Measurements from ENCODE around the gene HERC4. TPM values are rescaled to one million over a fixed set of nuclear protein-coding genes. Genes with fewer than 3 reads are reported as not detected.
A peak's percentile ranks its signal among the peaks of the same experiment; 100 is the strongest.

Gene HERC4
- total and polyA plus RNA-seq, 9 of the 15 experiments (the other 6 are each of a cell fraction or from before 2014, with no cell fraction given) = 12.5 to 33.5 (median 22.8) TPM

- TF ChIP-seq, protein P1, sequence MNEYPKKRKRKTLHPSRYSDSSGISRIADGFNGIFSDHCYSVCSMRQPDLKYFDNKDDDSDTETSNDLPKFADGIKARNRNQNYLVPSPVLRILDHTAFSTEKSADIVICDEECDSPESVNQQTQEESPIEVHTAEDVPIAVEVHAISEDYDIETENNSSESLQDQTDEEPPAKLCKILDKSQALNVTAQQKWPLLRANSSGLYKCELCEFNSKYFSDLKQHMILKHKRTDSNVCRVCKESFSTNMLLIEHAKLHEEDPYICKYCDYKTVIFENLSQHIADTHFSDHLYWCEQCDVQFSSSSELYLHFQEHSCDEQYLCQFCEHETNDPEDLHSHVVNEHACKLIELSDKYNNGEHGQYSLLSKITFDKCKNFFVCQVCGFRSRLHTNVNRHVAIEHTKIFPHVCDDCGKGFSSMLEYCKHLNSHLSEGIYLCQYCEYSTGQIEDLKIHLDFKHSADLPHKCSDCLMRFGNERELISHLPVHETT (CRISPR knock-in tag; conservative IDR thresholded peaks at IDR 0.05 in 1 of 2, IDR thresholded peaks at IDR 0.05 in 1 of 2) = peak in 1 of 2 experiments; percentile 89; a peak in 2 of 4 replicates
- TF ChIP-seq EWSR1 (IDR thresholded peaks at IDR 0.05; ENCODE audit: borderline replicate concordance, low read depth, partially characterized antibody) (no peak), ZBTB11 (CRISPR knock-in tag; IDR thresholded peaks at IDR 0.05) (peak in 1 of 3 experiments; percentile 69; a peak in 2 of 6 replicates), ELK3 (CRISPR knock-in tag; IDR thresholded peaks at IDR 0.05) (no peak), NFRKB (IDR thresholded peaks at IDR 0.05; ENCODE audit: low read depth) (0 out of 2 replicates have a peak, but pooled peaks have one; percentile 81), ETV6 (IDR thresholded peaks at IDR 0.05; ENCODE audit: borderline replicate concordance in 1 of 2, low read depth in 2 of 2, low read length in 1 of 2) (no peak), ETV6 (CRISPR knock-in tag; IDR thresholded peaks at IDR 0.05; ENCODE audit: borderline replicate concordance) (no peak), MITF (IDR thresholded peaks at IDR 0.05) (peak; percentile 89), GTF3C2 (IDR thresholded peaks at IDR 0.05; ENCODE audit: borderline replicate concordance, extremely low read depth, insufficient read length) (peak; percentile 16), TAL1 (IDR thresholded peaks at IDR 0.05) (no peak)
Measured at GRCh38 chr10:67884313-67884841, 190.7 kb downstream of the HERC4 start, which contains the start of gene SIRT1 (continued).
